Posterior cingulate gyrus (tissue), 11 donors: ENCODE measurements around the gene UBTD1.

Experiments used
- DNase-seq, 10 donors: peaks; one replicate each; pipeline versions ENCODE4 v3.0.0 to v3.0.0-alpha.2; 2020 to 2021; ENCODE audit warnings: mixed read lengths in 3 of 10
- intact Hi-C: fragments of 100-400 bp; cut with DNase I; formaldehyde crosslinking; loops from one replicate; pipeline ENCODE4 v1.15.1; 2023

Gene UBTD1

GRCh38 chr10:97532935-97533671, 34.4 kb downstream of the UBTD1 start:
- DNase-seq = peak in 3 of 10 donors; percentile 51 to 85 (median 83)

DNA sequence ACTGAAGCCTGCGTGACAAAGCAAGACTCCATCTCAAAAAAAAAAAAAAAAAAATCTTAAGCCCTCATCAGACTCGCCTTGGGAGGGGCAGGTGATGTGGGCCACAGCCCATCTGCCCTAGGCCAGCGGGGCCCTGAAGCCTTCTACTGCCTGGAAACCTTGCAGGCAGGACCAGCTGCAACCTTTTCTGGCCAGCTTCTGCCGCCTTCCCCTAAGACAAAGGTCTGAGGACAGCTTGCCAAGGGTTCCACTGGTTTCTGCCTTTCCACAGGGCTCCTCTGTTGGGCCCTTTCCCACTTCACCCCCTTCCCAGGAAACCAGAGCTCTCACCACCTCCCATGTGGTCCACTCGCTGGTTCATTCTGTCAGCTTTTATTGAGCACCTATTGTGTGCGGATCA, 35.2 kb downstream of the UBTD1 start:
- peak in 2 of 10 donors; percentile 59 to 79 for DNase-seq
- intact Hi-C loops = no loop called here

More at GRCh38 chr10:97532935-97533671, 34.4 kb downstream of the UBTD1 start:
- intact Hi-C loops = no loop called here

DNA sequence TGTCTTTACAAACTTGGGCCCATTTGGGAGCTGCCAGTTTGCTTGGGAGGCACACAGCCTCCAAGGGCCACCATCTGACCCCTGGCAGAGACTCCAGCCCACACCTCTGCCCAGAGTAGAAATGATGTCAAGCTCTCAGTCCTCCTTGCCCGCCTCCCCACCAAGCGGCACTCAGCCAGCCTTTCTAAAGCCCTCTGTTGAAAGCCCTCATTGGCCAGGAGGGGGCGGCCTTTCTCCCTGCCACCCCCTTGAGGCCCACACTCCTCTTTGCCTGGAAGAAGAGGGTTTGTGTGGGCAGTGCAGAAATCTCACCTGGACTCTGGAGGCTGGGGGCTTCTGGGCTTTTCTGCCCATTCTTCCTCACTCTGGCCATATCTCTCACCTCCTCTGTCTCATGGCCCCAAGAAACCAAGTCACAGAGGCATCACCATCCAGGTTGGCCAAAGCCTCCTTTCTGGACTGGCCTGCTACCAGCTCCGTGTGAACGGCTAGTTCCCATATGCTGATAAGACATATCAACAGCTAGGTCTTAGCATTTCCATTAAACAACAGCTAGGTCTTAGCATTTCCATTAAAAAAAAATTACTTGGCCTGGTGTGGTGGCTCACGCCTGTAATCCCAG, 36.1 kb downstream of the UBTD1 start:
- peak in 9 of 10 donors; percentile 37 to 89 (median 56) for DNase-seq
- intact Hi-C loops = no loop called here

- intact Hi-C loops = no loop called here
- peak in 3 of 10 donors; percentile 31 to 49 (median 44) for DNase-seq
Measured at GRCh38 chr10:97537186-97537869, 38.6 kb downstream of the UBTD1 start.

DNA sequence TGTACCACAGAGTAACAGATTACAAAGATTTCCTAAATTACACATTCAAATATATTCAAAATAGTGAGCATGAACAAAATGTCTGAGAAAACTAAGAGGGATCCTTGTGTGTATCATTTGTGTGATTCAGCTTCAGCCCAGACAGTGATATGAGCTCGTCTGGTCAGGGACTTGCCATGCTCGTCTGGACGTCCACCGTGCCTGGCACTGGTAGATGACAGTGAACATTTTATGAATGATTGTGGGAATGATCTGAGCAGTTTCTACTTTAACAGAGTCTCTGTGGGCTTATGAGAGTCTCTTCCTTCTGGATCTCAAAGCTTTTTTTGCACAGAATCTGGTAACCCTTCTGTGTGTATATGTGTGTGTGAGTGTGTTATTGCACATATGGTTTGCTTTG, 39.7 kb downstream of the UBTD1 start:
- DNase-seq = peak in 3 of 10 donors; percentile 5 to 64 (median 9)
- intact Hi-C loops = no loop called here

- DNase-seq = peak in 3 of 10 donors; percentile 15 to 59 (median 38)
- intact Hi-C loops = no loop called here
Measured at GRCh38 chr10:97538839-97539238, 40.1 kb downstream of the UBTD1 start.

GRCh38 chr10:97539523-97540200, 40.9 kb downstream of the UBTD1 start:
- intact Hi-C loops = no loop called here
- DNase-seq = peak in 3 of 10 donors; percentile 17 to 54 (median 43)

DNA sequence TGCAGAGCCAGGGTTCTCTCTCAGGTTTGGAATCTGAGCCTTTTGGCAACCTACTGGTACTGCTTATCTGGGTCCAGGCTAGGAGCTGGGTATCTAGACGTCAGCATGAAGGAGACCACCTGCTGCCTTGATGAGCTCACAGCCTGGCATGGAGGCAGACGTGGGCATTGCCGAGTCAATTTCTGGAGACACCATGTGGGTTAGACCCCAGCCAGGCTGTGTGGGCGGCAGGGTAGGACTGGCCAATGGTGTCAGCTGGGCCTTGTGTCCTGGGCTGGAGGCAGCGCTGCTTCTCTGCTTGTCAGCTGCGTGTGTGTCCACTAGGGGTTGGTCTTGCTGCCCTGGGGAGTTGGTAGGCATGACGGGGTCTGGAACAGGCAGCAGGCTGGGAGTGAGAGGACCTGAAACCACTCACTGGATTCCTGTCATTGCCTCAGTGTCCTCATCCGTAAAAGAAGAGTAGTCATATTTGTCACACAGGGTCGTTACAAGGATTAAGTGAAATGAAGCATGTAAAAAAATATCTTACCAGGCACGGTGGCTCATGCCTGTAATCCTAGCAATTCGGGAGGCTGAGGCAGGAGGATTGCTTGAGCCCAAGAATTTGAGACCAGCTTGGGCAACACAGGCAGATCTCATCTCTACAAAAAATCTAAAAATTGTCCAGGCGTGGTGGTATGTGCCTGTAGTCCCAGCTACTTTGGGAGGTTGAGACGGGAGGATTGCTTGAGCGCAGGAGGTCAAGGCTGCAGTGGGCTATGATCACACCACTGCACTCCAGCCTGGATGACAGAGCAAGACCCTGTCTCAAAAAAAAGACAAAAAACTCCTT, 42.2 kb downstream of the UBTD1 start:
- intact Hi-C loops = no loop called here
- DNase-seq = peak in 2 of 10 donors; percentile 80

- intact Hi-C loops = loop anchor here (2.0 kb wide), 1 partner anchor 44 kb away; the partner anchor contains the start of genes MMS19 and UBTD1
- DNase-seq = peak in 8 of 10 donors; percentile 42 to 93 (median 66)
Measured at GRCh38 chr10:97542169-97543024, 43.7 kb downstream of the UBTD1 start.

DNA sequence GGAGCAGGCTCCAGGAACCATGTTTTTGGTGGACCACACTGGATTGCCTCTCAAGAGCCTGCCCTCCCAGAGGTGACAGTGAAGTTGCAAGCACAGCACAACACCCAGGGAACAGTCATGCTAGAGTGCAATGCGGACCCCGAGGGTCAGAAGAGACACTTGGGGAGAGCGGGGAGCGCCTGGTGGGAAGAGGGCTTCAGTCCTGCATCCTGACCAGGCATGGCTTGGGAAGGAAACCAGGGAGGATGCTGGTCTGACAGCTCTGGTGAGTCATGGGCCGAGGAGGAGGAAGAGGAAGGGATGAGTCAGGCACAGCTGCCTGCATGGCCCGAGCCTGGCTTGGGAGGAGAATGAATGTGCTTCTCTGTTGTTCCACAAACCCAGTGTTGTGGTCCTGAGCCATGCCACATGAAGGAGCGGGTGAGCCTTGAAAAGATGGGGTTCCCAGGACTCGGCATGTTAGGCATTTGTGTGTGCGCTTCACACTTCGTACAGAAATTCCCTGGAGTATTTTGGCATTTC, 44.4 kb downstream of the UBTD1 start:
- DNase-seq = peak; percentile 78 to 98 (median 82)
- intact Hi-C loops = loop anchor here (2.0 kb wide), 1 partner anchor 44 kb away; the partner anchor contains the start of genes MMS19 and UBTD1

DNA sequence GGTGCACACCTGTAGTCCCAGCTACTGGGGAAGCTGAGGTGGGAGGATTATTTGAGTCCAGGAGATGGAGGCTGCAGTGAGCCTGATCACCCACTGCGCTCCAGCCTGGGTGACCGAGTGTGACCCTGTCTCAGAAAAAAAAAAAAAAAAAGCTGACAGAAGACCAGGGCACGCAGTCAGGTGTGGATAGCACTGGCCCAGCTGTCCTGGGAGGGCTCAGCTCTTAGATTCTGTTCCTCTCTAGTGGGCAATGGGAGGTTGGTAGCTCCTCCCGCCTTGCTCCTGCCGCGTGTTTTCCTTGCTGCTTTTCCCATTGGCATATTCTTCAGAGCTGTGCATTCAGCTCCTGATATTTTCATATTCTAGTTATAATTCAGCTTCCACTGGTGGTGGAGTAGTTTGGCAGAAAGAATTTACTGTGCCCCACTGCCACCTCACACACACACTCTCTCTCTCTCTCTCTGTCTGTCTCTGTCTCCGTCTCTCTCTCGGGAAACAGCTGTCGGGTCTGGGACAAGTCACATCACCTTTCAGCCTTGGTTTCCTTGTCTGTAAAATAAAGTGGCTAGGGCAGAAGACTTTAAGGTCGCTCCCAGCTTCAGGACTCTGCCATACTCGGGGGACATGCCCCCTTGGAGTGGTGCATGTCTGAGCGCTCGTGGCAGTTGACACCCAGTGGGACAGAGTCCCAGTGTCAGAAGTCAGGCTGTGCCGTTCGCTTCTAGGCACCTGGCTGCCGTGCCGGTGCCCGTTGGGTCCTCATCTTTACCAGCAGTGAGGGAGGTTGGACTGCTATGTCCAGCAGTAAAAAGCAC, 47.9 kb downstream of the UBTD1 start:
- DNase-seq = peak in 1 of 10 donors; percentile 81
- intact Hi-C loops = no loop called here

- DNase-seq = no peak
- intact Hi-C loops = no loop called here
Measured at GRCh38 chr10:97547271-97547600, 48.5 kb downstream of the UBTD1 start.

DNA sequence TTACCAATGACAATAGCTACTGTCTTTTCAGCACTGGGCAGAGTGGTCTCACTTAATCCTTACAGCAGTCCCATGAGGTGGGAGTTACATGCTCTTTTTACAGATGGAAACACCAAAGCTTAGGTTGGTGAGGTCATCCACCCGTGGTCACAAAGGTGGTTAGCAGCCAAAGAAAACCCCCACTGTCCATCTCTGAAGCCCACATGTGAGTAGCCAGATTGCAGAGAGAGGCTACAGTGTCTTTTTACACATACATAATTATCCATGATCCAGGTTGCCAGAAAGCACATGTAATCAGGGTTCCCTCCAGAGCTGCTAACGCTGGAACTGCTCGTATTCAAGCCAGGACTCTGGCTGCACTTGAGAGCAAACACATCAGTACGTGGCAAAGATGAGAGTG, 49.2 kb downstream of the UBTD1 start:
- no peak for DNase-seq
- intact Hi-C loops = no loop called here

DNA sequence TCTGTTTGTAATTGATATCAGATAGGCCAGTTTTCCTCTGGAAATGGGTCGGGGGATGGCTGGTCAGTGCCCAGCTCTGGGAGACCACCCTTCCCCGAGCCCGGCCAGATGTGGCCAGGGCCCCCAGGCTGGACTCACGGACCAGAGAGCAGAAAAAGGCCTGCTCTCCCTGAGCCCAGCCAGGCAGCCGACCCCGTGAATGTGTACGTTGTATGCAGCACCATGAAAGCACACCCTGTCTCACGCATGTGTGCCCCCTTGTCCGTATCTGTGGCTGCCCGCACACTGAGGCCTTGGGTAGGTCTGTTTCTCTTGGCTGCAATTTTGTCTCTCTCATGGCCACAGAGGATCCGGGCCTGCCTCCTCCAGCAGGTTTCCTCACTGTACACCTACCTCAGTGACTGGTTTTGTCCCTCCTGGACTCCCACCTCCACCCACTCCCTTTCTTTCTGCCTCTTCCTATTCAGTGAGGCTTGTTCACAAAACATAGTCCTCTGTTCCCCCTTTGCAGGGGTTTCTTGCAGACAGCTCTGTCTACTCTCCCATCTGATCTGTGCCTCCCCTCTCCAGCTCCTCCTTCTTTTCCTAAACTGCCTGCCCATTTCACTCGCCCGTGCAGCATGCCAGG, 50.2 kb downstream of the UBTD1 start:
- intact Hi-C loops = no loop called here
- DNase-seq = peak in 2 of 10 donors; percentile 33 to 49

DNA sequence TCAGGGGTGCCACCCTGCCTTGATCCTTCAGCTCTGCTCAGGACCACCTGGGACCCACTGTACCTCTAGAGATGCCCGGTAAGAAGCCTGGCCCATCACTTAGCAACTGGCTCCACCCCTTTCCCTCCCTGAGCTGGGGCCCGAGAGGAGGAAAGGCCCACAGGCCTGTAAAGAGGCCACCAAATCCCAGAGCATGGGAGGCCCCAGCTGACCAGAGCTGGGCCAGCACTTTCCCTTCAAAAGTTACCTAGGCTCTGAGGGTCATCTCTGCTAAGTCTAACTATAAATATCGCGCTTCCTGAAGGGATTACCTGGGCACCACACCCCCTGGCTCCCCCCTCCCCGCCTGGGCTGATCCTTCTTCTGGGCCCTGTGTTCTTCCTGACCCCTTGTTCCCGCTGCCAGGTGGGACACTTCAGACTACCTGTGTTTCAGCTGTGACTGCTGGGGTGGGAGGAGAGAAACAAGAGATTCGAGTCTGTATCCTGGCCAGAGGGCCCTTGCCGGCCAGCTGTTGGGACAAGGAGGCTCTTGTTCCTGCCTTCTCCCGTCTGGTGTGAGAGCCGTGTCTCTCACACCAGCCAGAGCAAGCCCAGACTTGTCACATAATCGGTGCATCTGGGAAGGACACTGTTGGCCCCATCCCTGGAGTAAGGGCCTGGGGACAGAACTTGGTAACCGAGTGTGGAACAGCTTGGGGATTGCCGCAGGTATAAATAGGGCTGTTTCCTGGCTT, 51.0 kb downstream of the UBTD1 start:
- intact Hi-C loops = no loop called here
- peak in 7 of 10 donors; percentile 52 to 94 (median 69) for DNase-seq

DNA sequence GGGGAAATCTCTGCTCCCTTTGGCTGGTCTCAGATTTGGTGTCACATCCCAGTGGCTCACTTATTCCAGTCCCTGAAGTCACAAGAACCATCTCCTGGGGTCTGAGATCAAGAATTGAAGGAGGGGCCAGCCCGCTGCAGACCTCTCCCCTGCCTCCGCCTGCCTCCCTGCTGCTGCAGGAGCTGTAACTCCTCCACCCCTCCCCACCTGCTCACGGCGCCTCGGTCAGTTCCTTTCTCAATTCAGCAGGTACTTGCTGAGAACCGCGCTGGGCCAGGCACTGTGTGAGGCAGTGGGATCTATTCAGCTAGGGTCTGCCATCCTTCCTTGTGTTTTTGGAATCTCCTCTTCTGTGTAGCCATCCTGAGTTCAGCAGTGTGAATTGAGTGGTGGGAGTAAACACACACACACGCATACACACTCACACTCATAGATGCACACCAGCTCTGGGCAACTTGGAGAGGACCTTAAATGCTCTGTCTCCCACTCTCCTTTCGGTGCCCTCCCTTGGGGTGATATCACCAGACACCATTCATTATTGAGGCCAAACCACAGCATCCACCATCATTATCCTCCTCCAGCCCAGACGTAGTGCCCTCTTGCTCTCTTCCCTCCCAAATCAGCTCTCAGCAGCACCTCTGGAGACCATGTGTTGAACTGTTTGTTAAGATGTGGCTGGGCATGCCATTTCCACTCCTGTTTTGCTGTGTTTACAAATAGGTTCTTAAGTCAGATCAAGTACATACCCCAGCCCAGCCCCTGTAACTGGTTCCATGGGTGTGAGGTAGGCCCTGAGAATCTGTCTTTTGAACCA, 51.8 kb downstream of the UBTD1 start:
- DNase-seq = peak in 1 of 10 donors; percentile 80
- intact Hi-C loops = no loop called here
